ENCODE measurements around the gene CPA4. TPM values are rescaled to one million over a fixed set of nuclear protein-coding genes. Genes with fewer than 3 reads are reported as not detected.

CPA4 gene
- total and polyA plus RNA-seq, 2 of the 13 experiments (the other 11 are each of a cell fraction or from before 2014, with no cell fraction given): 0.20 to 0.22 TPM

DNA sequence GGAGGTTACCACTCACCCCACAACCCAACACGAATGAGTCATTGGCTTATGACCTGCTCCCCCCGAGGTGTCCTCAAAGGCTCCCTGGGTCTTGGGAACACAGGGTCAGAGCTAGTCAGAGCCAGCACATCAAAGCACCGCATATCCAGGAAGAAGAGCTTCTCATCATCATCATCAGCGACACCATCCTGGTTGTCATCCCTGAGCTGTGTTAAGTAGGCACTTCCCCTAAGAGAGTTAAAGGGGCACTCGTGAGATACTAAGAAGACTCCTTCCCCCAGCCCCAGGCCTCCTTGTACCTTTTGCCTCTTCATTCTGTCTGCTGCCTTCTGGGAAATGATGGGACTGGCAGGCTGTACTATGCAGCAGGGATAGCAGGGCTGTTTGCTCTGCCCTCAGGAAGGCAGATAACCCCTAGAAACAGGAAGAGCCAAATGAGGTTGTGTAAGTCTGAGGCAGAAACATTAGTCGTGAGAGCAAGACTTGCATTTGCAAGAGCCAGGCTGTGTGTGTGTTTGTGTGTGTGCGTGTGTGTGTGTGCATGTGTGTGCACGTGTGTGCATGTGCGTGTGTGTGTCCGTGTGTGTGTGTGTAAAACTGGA is 76.2 kb downstream of the CPA4 start (continued):
- TF ChIP-seq, protein P1, sequence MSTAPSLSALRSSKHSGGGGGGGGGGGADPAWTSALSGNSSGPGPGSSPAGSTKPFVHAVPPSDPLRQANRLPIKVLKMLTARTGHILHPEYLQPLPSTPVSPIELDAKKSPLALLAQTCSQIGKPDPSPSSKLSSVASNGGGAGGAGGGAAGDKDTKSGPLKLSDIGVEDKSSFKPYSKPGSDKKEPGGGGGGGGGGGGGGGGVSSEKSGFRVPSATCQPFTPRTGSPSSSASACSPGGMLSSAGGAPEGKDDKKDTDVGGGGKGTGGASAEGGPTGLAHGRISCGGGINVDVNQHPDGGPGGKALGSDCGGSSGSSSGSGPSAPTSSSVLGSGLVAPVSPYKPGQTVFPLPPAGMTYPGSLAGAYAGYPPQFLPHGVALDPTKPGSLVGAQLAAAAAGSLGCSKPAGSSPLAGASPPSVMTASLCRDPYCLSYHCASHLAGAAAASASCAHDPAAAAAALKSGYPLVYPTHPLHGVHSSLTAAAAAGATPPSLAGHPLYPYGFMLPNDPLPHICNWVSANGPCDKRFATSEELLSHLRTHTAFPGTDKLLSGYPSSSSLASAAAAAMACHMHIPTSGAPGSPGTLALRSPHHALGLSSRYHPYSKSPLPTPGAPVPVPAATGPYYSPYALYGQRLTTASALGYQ (CRISPR knock-in tag; IDR thresholded peaks at IDR 0.05): no peak
- no peak for TF ChIP-seq ZNF556 (CRISPR knock-in tag; IDR thresholded peaks at IDR 0.05; ENCODE audit: borderline replicate concordance)
- TF ChIP-seq HDAC1 (CRISPR knock-in tag; IDR thresholded peaks at IDR 0.05): no peak
- no peak for TF ChIP-seq ZBTB1 (CRISPR knock-in tag; IDR thresholded peaks at IDR 0.05; ENCODE audit: borderline replicate concordance)
- TF ChIP-seq MXI1 (IDR thresholded peaks at IDR 0.05; ENCODE audit: borderline replicate concordance, low read depth, low read length): no peak
- no peak for TF ChIP-seq ZNF24 (IDR thresholded peaks at IDR 0.05)
- peak; percentile 48 for TF ChIP-seq SALL1 (CRISPR knock-in tag; IDR thresholded peaks at IDR 0.05)
- peak in 1 of 2 experiments; percentile 5; a peak in 1 of 4 replicates for TF ChIP-seq EP300 (IDR thresholded peaks at IDR 0.05; ENCODE audit: low read depth in 2 of 2, low read length in 2 of 2)
- no peak for TF ChIP-seq EP300 (CRISPR knock-in tag; IDR thresholded peaks at IDR 0.05; ENCODE audit: borderline replicate concordance)
- TF ChIP-seq, protein P2, sequence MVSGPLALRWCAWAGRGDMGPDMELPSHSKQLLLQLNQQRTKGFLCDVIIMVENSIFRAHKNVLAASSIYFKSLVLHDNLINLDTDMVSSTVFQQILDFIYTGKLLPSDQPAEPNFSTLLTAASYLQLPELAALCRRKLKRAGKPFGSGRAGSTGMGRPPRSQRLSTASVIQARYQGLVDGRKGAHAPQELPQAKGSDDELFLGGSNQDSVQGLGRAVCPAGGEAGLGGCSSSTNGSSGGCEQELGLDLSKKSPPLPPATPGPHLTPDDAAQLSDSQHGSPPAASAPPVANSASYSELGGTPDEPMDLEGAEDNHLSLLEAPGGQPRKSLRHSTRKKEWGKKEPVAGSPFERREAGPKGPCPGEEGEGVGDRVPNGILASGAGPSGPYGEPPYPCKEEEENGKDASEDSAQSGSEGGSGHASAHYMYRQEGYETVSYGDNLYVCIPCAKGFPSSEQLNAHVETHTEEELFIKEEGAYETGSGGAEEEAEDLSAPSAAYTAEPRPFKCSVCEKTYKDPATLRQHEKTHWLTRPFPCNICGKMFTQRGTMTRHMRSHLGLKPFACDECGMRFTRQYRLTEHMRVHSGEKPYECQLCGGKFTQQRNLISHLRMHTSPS (CRISPR knock-in tag; IDR thresholded peaks at IDR 0.05; ENCODE audit: low read depth): 0 out of 2 replicates have a peak, but pooled peaks have one; percentile 45
